Measurements from ENCODE around the gene CCDC194.
"Not testable (repeated sequence)": the region's sequence is repeated elsewhere in the genome, so short reads cannot be mapped to it uniquely, and the experiment has no call there.

The CCDC194 gene

DNA sequence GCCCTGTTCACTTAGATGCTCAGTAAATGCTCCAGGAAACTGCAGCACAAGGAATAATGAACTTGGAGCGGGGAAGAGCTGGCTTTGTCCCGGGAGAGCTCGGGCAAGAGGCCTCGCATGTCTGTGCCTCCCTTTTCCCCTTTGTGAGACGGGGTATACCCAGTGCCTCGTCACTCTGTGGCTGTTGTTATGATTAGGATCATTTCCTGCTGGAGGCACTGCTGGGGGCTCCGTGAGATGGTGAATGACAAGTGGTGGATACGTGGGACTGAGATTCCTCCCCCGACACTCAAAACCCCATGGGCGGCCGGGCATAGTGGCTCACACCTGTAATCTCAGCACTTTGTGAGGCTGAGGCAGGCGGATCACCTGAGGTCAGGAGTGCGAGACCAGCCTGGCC lies 15.7 kb downstream of the CCDC194 start:
- in situ Hi-C loops (cut with HindIII; ENCODE audit: low sequenced_read_pairs): no loop called here

- in situ Hi-C loops (cut with HindIII; ENCODE audit: low sequenced_read_pairs): no loop called here
These were observed 16.9 kb downstream of the CCDC194 start, which contains the start of gene PLVAP for GRCh38 chr19:17376935-17377600. Gene PLVAP, minus strand, starts transcription at chr19:17377342. Its CDS starts 54 bp downstream, at chr19:17377288.

GRCh38 chr19:17370026-17370587 lies 23.9 kb downstream of the CCDC194 start:
- in situ Hi-C loops (cut with HindIII; ENCODE audit: low sequenced_read_pairs): no loop called here

DNA sequence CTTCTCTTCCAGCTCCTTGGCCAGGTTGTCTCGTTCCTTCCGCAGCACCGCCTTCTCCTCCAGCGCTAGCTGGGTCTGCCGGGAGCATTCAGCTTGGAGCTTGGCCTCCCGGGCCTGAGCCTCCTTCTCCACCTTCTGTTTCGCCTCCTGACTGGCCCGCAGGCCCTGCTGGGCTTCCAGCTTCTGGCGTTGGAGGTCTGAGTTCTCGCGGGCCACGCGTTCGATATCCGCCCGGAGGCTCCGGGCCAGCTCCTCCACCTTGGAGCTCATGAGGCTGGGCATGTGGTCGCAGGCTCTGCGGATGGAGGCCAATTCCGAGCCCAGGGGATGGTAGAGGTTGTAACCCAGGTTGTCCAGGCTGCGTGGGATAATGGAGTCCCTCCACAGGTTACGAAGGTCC lies 28.6 kb downstream of the CCDC194 start:
- in situ Hi-C loops (cut with HindIII; ENCODE audit: low sequenced_read_pairs): no loop called here

GRCh38 chr19:17363852-17364605 lies 30.0 kb downstream of the CCDC194 start:
- in situ Hi-C loops (cut with HindIII; ENCODE audit: low sequenced_read_pairs): not testable (repeated sequence)

DNA sequence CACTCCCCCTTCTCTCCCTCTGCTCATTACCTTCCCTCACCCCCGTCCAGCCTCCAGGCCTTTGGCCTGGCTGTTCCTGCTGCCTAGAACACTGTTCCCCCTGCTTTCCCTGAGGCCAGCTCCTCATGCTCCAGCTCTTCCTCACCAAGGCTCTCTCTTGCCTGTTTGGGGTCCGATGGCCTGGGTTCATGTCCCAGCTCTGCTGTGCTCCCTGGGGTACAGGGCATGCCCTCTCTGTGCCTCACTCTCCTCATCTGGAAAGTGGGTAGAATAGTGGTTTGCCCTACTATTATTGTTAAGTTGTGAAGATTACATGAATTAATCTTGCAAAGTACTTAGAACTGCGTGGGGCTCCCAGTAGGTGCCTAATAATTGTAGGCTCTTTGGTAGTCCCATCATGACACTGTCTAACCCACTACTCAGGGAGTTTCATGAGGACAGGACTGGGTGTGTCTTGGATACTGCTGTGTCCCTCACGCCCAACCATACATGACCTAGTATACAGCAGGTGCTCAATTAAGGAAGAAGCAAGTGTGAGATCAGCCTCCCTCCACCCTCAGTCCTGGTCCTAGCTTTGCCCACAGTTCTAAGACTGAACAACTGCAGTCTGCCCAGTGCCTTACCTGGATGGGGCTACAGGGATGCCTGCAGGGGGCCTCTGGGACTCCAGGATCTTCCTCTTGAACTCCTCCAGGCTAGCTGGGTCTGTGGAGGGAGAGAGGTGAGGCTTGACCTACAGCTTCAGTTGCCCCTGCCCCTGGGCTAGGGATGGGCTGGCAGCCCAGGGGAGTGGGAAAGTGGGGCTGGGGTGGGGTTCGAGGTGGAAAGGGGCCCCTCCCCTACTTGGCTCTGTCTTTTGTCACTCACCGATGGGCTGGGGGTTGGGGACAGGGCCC lies 33.8 kb downstream of the CCDC194 start:
- in situ Hi-C loops (cut with HindIII; ENCODE audit: low sequenced_read_pairs): no loop called here

GRCh38 chr19:17358395-17358794 lies 35.6 kb downstream of the CCDC194 start:
- in situ Hi-C loops (cut with HindIII; ENCODE audit: low sequenced_read_pairs): no loop called here

GRCh38 chr19:17357724-17358123 lies 36.3 kb downstream of the CCDC194 start:
- in situ Hi-C loops (cut with HindIII; ENCODE audit: low sequenced_read_pairs): no loop called here

- in situ Hi-C loops (cut with HindIII; ENCODE audit: low sequenced_read_pairs): no loop called here
These were observed 36.8 kb downstream of the CCDC194 start for GRCh38 chr19:17357078-17357666.

GRCh38 chr19:17353386-17353785 lies 40.6 kb downstream of the CCDC194 start:
- in situ Hi-C loops (cut with HindIII; ENCODE audit: low sequenced_read_pairs): no loop called here

DNA sequence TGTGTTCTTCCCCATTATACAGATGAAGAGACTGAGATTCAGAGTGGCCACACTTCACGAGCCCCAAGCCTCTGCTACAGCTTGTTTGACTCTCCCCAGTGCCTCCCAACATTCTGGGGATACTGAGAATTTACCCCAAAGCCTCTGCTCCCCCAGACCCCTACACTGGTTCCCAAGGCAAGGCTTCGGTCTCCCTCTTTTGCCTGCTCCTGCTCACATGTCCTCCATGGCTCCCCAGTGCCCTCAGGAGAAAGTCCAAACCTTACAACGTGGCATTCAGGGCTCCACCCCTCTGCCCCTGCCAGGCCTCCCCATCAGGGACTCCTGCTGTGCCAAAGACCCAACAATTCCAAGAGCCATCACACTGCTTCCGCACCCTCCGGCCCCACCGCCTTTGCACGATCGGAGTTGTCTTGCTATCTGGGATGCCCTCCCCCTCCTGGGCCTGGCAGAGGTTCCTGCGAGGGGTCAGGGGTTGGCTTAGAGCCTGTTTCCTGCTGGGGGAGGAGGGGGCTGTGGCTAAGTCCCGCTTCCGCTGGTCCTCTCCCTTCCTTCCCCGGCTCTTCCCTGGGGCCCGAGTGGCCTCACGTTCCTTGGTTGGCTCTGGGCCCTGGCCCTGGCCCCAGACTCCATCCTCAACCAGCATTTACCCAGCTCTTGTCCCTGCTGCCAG lies 41.3 kb downstream of the CCDC194 start:
- in situ Hi-C loops (cut with HindIII; ENCODE audit: low sequenced_read_pairs): no loop called here

DNA sequence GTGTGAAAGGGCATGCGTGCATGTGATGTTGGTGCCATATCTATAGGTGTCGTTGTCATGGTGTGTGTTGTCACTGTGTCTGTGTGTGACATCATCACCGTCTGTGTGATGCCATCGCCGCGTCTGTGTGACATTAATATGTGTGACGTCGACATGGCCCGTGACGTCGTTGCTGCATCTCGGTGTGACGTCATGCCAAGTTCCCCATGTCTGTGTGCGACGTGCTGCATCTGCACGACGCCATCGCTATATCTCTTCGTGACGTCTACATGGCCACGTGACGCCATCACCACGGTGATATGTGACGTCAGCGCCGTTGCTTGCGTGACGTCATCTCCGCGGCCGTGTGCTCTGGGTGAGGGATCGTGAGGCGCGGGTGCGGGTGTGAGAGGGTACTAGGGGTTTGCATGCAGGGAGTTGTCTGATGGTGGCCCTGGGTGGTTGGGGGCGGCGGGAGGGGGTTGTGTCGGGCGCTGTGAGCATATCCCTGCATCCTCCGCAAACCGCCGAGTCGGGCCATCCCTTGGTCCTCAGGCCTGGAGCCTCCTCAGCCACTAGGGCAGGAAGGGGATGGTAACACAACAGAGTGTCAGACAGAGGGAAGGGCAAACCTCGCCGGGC lies 42.1 kb downstream of the CCDC194 start:
- in situ Hi-C loops (cut with HindIII; ENCODE audit: low sequenced_read_pairs): no loop called here

GRCh38 chr19:17348700-17349099 lies 45.3 kb downstream of the CCDC194 start:
- in situ Hi-C loops (cut with HindIII; ENCODE audit: low sequenced_read_pairs): no loop called here

GRCh38 chr19:17347877-17348276 lies 46.1 kb downstream of the CCDC194 start:
- in situ Hi-C loops (cut with HindIII; ENCODE audit: low sequenced_read_pairs): no loop called here

- in situ Hi-C loops (cut with HindIII; ENCODE audit: low sequenced_read_pairs): no loop called here
These were observed 46.6 kb downstream of the CCDC194 start for GRCh38 chr19:17347361-17347760.

DNA sequence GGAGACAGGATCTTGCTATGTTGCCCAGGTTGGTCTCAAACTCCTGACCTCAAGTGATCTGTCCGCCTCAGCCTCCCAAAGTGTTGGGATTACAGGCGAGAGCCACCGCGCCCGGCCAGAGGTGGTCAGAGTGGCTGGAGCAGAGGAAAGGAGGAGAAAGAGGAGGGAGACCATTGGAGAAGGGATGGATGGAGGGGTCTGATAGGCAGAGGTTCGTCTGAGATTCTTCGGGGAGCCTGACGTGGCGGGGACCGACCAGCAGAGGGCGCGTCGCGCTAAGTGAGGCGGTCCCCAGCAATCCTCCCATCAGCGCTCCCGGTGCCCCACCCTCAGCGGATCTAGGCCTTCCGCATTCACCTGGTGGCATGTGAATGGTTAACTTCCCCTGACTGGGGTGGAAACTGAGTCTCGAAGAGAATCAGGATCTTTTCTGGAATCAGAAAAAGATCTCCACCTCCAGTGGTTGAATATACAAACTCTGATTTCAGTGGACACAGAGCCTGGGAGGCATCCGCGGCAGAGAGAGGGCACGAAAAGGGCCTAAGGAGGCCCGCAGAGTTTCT lies 47.8 kb downstream of the CCDC194 start:
- in situ Hi-C loops (cut with HindIII; ENCODE audit: low sequenced_read_pairs): no loop called here

DNA sequence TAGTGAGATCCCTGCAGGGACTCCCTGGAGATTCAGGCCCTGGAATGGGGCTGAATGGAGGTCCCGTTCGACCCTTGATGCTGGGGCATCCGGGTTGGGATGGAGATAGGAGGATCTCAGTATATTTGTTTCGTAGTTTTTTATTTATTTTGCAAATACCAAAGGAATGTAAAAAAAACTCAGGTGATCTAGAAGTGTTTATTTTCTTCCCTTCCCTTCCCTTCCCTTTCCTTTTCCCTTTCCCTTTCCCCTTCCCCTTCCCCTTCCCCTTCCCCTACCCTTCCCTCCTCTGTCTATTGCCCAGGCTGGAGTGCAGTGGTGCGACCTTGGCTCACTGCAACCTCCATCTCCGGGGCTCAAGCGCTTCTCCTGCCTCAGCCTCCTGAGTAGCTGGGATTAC lies 52.2 kb downstream of the CCDC194 start:
- in situ Hi-C loops (cut with HindIII; ENCODE audit: low sequenced_read_pairs): no loop called here

GRCh38 chr19:17341386-17341785 lies 52.6 kb downstream of the CCDC194 start:
- in situ Hi-C loops (cut with HindIII; ENCODE audit: low sequenced_read_pairs): no loop called here

DNA sequence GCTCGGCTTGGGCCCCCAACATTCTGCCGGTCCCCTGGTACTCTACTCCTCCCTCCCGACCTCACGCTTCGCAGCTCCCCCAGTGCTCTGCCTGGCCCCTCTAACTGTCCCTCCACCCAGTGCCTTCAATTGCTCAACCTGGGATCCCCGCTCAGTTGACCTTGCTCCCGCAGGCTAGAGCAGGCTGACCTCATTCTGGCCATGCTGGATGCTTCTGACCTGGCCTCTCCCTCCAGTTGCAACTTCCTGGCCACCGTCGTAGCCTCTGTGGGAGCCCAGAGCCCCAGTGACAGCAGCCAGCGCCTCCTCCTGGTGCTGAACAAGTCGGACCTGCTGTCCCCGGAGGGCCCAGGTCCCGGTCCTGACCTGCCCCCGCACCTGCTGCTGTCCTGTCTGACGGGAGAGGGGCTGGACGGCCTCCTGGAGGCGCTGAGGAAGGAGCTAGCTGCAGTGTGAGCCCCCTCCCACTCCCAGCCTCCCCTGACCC lies 53.1 kb downstream of the CCDC194 start:
- in situ Hi-C loops (cut with HindIII; ENCODE audit: low sequenced_read_pairs): no loop called here
